Heart right ventricle (tissue), 16 donors: ENCODE measurements around the gene PIM3. TPM values are rescaled to one million over a fixed set of nuclear protein-coding genes. Genes with fewer than 3 reads are reported as not detected.

ENCODE experiments used
- ATAC-seq, 8 donors: fragments of 200-7000 bp; cut with Tn5 transposase; one replicate each; pipeline ENCODE4 v1.9.1; 2020; ENCODE audit warnings: mild to moderate bottlenecking in 8 of 8, moderate library complexity in 8 of 8, moderate number of reproducible peaks in 1 of 8
- DNase-seq, 2 donors: peaks; one replicate each; pipeline ENCODE4 v3.0.0-alpha.2; 2020
- H3K27ac ChIP-seq, 10 donors: fragments of 200-600 bp; sonication (generic) in 2 of 10; one replicate each; pipeline versions ENCODE4 v1.5.0 to v1.8.0; 2020 to 2022; ENCODE audit warnings: mild to moderate bottlenecking in 3 of 10
- H3K27me3 ChIP-seq, 7 donors: fragments of 200-600 bp; one replicate each; pipeline ENCODE4 v1.8.0; 2021 to 2022; ENCODE audit warnings: mild to moderate bottlenecking in 2 of 7
- H3K36me3 ChIP-seq, 9 donors: fragments of 200-600 bp; sonication (generic) in 1 of 9; one replicate each; pipeline versions ENCODE4 v1.5.0 to v1.8.0; 2020 to 2022; ENCODE audit warnings: mild to moderate bottlenecking in 2 of 9
- H3K4me1 ChIP-seq, 9 donors: fragments of 200-600 bp; sonication (generic) in 1 of 9; one replicate each; pipeline versions ENCODE4 v1.5.0 to v1.8.0; 2020 to 2022; ENCODE audit warnings: mild to moderate bottlenecking in 4 of 9
- H3K4me3 ChIP-seq, 10 donors: fragments of 200-600 bp; sonication (generic) in 2 of 10; one replicate each; pipeline versions ENCODE4 v1.5.0 to v1.8.0; 2020 to 2022; ENCODE audit warnings: mild to moderate bottlenecking in 7 of 10, moderate library complexity in 2 of 10
- H3K9me3 ChIP-seq, 11 donors: fragments of 200-600 bp in 10 of 11; sonication (generic) in 2 of 11; one replicate each; pipeline versions ENCODE4 v1.5.0 to v1.8.0; 2013 to 2022; ENCODE audit warnings: mild to moderate bottlenecking in 2 of 11, control low read depth in 1 of 11, moderate library complexity in 1 of 11
- CTCF ChIP-seq, 9 donors: fragments of 200-600 bp; sonication (generic) in 2 of 9; IDR thresholded peaks; one replicate each; pipeline versions ENCODE4 v1.5.0 to v1.8.0; 2021 to 2022; ENCODE audit warnings: antibody characterized with exemption in 9 of 9, mild to moderate bottlenecking in 5 of 9, moderate library complexity in 1 of 9
- WGBS, 2 donors: extraction: QIAGEN DNeasy Blood & Tissue Kit; methylation state at CpG; one replicate each; pipeline ENCODE4 v1.1.7; 2013; ENCODE audit warnings: inconsistent platforms in 1 of 2; 5-methylcytosine and 5-hydroxymethylcytosine counted together
- intact Hi-C, 10 donors: fragments of 100-400 bp; cut with DNase I; formaldehyde crosslinking; loops; one replicate each; pipeline versions ENCODE4 v1.11.1 to v1.14.2; 2022
- polyA plus RNA-seq, 2 donors: library from polyadenylated mRNA; stranded (reverse); fragments of 200-250 nt; gene quantifications; one replicate each; pipeline ENCODE4 v1.2.3, GENCODE V29; 2013
- total RNA-seq, 10 donors: library from RNA; stranded (reverse); fragmentation: NEBNext Ultra II Directional in 3 of 10; extraction: Animal tissue kit (Norgen Biotek cat#: 25700) in 3 of 10; gene quantifications; one replicate each; pipeline versions ENCODE4 v1.2.1 to v1.2.4, GENCODE V29; 2021 to 2023
- donor health status: Arrhythmogenic right ventricular cardiomyopathy.
- donor health status: ischemic (EF 13 %, LVEDD 7.1; RV severe dilation, severe dysfunction).
- donor health status: healthy with polysubstance abuse.
- donor health status: DM: no; HTN: yes; CAD: no.
- donor health status: DM: no; HTN: no; CAD: no.
- donor health status: ischemic (EF 25% LVEDD 6.9; RV normal size, moderate dysfunction).
- donor health status: ischemic (EF 25% LVEDD 5.7; RV mildly dilated, moderate dysfunction).
- donor health status: healthy.
- donor health status: DM: yes; HTN: yes; CAD: no.
- donor health status: Ischemic cardiomyopathy.
- donor health status: ischemic (EF 35%, LVEDD 5.7; RV mildly dilated, moderate dysfunction).
- donor health status: nonischemic (EF 11% LVEDD 7.7; RV severe dilation, severe dysfunction).
- donor health status: DM: yes; HTN: yes; CAD: no.
- donor health status: PGD.
- donor health status: ischemic (EF 29% LVEDD 5.4; RV normal size, mild dysfunction).
- donor health status: nonischemic (EF 23%, LVEDD 6.1; RV moderate dilation, normal function).

PIM3 gene
- total and polyA plus RNA-seq, 12 donors, result 27.4 to 81.6 (median 43.7) TPM

DNA sequence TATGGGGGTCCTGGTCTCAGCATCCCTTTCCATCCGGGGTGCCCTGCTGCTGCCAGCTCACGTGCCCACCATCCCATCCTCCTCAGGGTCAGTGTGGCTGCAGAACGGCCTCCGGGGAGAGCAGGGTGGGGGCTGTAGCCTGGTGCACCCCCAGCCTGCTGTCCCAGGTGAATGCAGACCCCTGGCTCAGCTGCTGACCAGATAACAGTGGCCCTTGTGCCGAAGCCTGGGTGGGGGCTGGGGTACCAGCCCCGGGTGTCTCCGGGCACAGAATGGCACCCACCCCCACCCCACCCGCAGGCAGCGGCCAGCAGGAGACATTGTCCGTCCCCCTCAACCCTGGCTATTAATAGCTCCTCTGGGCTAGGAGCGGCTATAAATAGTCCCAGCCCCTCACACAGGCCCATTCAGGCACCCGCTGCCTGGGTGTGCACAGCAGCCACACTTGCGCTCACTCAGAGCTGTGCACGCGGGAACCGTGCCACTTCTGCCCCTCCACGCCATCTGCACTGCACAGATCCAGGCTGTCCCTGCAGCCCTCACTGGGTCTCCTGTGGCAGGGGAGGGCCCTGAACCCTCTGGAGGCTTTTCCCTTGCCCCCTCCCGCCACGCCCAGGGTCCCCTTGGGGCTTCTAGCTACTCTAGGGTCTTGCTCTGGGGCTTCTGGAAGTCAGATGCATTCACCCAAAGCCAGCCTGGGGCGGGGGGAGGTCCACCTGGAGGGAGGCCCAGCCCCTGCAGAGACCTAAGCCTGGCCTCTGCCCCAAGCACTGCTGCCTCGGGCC lies 23.4 kb upstream of the PIM3 start:
- Histone ChIP-seq H3K4me1 (peaks cover 34 to 64% (median 57%) of the 10 kb centered on the region in 9 donors), H3K4me3 (peak overlapping the region in 8 of 10 donors; percentile 32 to 72 (median 53)), H3K27ac (peak overlapping the region; percentile 90 to 100 (median 98)), H3K36me3 (no peaks in the 10 kb centered on the region), H3K27me3 (no peaks in the 10 kb centered on the region), H3K9me3 (no peaks in the 10 kb centered on the region)
- TF ChIP-seq CTCF (IDR thresholded peaks at IDR 0.05), result no peak
- ATAC-seq (peak; percentile 11 to 62 (median 42)), DNase-seq (peak; percentile 66 to 70)
- intact Hi-C loops, result loop anchor here in 6 of 10 donors (1.0 to 10.0 kb wide), 4 partner anchors 24 to 268 kb away; partner anchors contain the start of genes PIM3 (in 3 of the 6) and SELENOO (in 2 of the 6)
- 21 to 24% methylated on average over 21 of the region's 21 CpGs for WGBS, 2 donors

DNA sequence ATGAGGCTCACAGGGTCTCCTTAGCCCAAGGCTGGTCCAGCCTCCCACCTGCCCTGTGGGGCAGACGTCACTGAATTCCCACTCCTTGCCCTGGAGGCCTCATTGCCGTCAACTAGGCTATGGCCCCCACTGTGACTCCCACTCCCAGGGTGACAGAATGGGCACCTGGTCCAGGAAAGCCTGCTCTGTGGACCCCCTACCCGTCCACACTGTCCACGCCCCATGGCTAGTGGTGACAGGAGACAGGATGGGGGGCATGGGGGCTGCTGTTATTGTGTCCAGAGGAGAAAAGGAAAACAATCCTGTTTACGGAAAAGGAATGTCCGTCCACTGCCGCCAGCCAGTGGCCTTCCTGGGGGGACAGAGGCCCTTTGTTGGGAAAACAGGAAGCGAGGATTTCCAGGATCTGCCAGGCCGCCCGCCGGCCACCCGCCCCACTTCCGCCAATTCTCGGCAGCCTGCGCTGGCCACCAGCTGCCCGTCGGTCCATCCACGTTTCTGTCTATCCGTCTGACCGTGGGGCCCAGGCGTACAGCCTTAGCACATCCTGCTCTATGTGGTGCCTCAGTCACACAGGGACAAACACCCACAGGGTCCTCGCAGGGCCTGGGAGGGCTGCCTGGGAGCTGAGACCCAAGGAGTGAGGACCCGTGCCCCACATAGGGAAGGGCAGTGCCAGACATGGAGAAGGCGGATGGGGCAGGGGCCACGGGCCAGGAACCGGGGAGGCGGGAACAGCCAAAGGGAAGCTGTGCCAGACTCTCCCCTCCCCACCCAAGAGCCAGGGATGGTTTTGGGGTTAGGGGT lies 22.6 kb upstream of the PIM3 start:
- DNase-seq (peak; percentile 60 to 68), ATAC-seq (peak in 2 of 8 donors; percentile 3 to 4)
- Histone ChIP-seq H3K4me1 (peaks cover 34 to 56% (median 52%) of the 10 kb centered on the region in 9 donors), H3K9me3 (no peaks in the 10 kb centered on the region), H3K4me3 (peak overlapping the region in 6 of 10 donors; percentile 8 to 58 (median 53)), H3K36me3 (no peaks in the 10 kb centered on the region), H3K27ac (peak overlapping the region; percentile 90 to 100 (median 98)), H3K27me3 (no peaks in the 10 kb centered on the region)
- no peak for TF ChIP-seq CTCF (IDR thresholded peaks at IDR 0.05)
- intact Hi-C loops, result loop anchor here in 5 of 10 donors (1.0 to 10.0 kb wide), 4 partner anchors 22 to 267 kb away; partner anchors contain the start of genes PIM3 (in 4 of the 5) and SELENOO (in 2 of the 5)
- 65 to 77% methylated on average over 27 of the region's 27 CpGs for WGBS, 2 donors

DNA sequence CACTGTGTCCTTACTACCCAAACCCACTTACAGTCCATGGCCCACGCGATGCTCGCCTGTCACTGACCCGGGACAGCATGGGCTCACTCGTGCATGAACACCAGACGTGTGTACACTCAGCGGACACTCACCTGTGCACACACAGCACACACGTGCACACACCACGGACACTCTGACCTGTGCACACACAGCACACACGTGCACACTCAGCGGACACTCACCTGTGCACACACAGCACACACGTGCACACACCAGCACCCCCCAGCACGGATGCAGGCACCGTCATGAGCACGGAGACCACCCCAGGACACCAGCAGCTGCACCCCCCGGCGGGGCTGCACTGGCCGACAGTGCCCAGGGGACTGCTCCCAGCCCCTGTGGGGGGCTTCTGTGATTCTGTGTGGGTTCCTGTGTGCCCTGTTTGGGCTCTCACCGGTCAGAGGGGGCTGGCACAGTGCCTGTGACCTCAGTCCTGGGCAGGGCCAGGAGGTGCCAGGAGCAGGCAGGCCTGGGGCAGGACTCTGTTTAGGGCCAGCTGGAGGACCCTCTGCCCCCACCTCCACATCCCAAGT lies 21.9 kb upstream of the PIM3 start:
- no peak for ATAC-seq
- no peak for DNase-seq
- 80 to 88% methylated on average over 19 of the region's 19 CpGs for WGBS, 2 donors
- H3K36me3 ChIP-seq, result no peaks in the 10 kb centered on the region
- H3K9me3 ChIP-seq, result no peaks in the 10 kb centered on the region
- no peak for TF ChIP-seq CTCF (IDR thresholded peaks at IDR 0.05)
- H3K27me3 ChIP-seq, result no peaks in the 10 kb centered on the region
- peaks cover 31 to 49% (median 45%) of the 10 kb centered on the region in 9 donors for H3K4me1 ChIP-seq
- no peak overlapping the region for H3K4me3 ChIP-seq
- H3K27ac ChIP-seq, result peak overlapping the region in 9 of 10 donors; percentile 95 to 100 (median 98)
- intact Hi-C loops, result loop anchor here in 2 of 10 donors (1.0 to 10.0 kb wide), 2 partner anchors 22 to 266 kb away; partner anchors contain the start of genes SELENOO (in 2 of the 2) and PIM3 (in 1 of the 2)
